CD4-positive, alpha-beta memory T cell (primary cell): ENCODE measurements around the gene RIMBP2. TPM values are rescaled to one million over a fixed set of nuclear protein-coding genes. Genes with fewer than 3 reads are reported as not detected.

Experiments
- CTCF ChIA-PET: fragments of 350-600 bp; sonication (Branson Sonifier 250); formaldehyde crosslinking; loops from one replicate; lab custom pipeline; 2021; ENCODE audit warnings: inconsistent platforms; ENCODE audit not compliant: partially characterized antibody; lab: Charles Lee
- POLR2A ChIA-PET: fragments of 350-600 bp; sonication (Branson Sonifier 250); formaldehyde crosslinking; loops from one replicate; lab custom pipeline; 2021; ENCODE audit not compliant: partially characterized antibody; lab: Charles Lee
- DNase-seq, 5 donors: peaks; one replicate each; pipeline versions ENCODE4 v3.0.0 to v3.0.0-alpha.2; 2020 to 2022; ENCODE audit warnings: mixed read lengths in 1 of 5
- H3K27ac ChIP-seq: one replicate; pipeline ENCODE4 v1.7.0; 2013; ENCODE audit warnings: low read depth, low read length
- H3K27me3 ChIP-seq: 2 replicates; pipeline ENCODE4 v1.7.0; 2013; ENCODE audit warnings: mild to moderate bottlenecking, low read length, moderate library complexity; ENCODE audit not compliant: insufficient read depth
- H3K36me3 ChIP-seq: 2 replicates; pipeline ENCODE4 v1.7.0; 2013; ENCODE audit warnings: mild to moderate bottlenecking, low read length, moderate library complexity; ENCODE audit not compliant: insufficient read depth
- H3K4me1 ChIP-seq: 2 replicates; pipeline ENCODE4 v1.7.0; 2013; ENCODE audit warnings: mild to moderate bottlenecking, low read length, moderate library complexity; ENCODE audit not compliant: insufficient read depth
- H3K4me3 ChIP-seq, 2 donors: one replicate each; pipeline ENCODE4 v1.7.0; 2013; ENCODE audit warnings: low read length in 2 of 2, mild to moderate bottlenecking in 1 of 2
- H3K9me3 ChIP-seq, 2 donors: one replicate each; pipeline ENCODE4 v1.7.0; 2013; ENCODE audit warnings: low read length in 2 of 2, control low read depth in 1 of 2; ENCODE audit not compliant: control insufficient read depth in 1 of 2
- H3K27ac Mint-ChIP-seq, 7 donors: one replicate each; pipeline ENCODE4 v1.8.0; 2020 to 2021; ENCODE audit warnings: mixed read lengths in 7 of 7, mild to moderate bottlenecking in 6 of 7, inconsistent platforms in 3 of 7, moderate library complexity in 3 of 7
- H3K27me3 Mint-ChIP-seq, 2 donors: one replicate each; pipeline ENCODE4 v1.8.0; 2020 to 2021; ENCODE audit warnings: mixed read lengths in 2 of 2
- H3K36me3 Mint-ChIP-seq, 2 donors: one replicate each; pipeline ENCODE4 v1.8.0; 2020 to 2021; ENCODE audit warnings: mixed read lengths in 2 of 2, inconsistent platforms in 1 of 2, mild to moderate bottlenecking in 1 of 2
- H3K4me1 Mint-ChIP-seq, 4 donors: one replicate each; pipeline ENCODE4 v1.8.0; 2020 to 2021; ENCODE audit warnings: mixed read lengths in 4 of 4, mild to moderate bottlenecking in 1 of 4
- H3K4me3 Mint-ChIP-seq, 8 donors: one replicate each; pipeline ENCODE4 v1.8.0; 2020 to 2021; ENCODE audit warnings: mixed read lengths in 8 of 8, mild to moderate bottlenecking in 7 of 8, moderate library complexity in 6 of 8, inconsistent platforms in 3 of 8
- H3K9me3 Mint-ChIP-seq, 8 donors: one replicate each; pipeline ENCODE4 v1.8.0; 2020 to 2021; ENCODE audit warnings: mixed read lengths in 8 of 8, mild to moderate bottlenecking in 5 of 8, inconsistent platforms in 3 of 8, moderate library complexity in 1 of 8
- intact Hi-C: fragments of 100-400 bp; cut with micrococcal nuclease; formaldehyde crosslinking; loops from one replicate; pipeline ENCODE4 v1.15.1; 2023
- polyA plus RNA-seq, 2 donors: library from polyadenylated mRNA; unstranded; fragments of 300-500 nt; fragmentation: Illumina TruSeq; gene quantifications; one replicate each; pipeline ENCODE4 v1.2.3, GENCODE V29; 2021
- total RNA-seq, 2 experiments: library from RNA; stranded (reverse); gene quantifications; one replicate each; pipeline ENCODE4 v1.2.3, GENCODE V29; 2021

RIMBP2 gene
- total and polyA plus RNA-seq, 4 experiments from 2014 or later: 0.20 TPM; not detected in 3

DNA sequence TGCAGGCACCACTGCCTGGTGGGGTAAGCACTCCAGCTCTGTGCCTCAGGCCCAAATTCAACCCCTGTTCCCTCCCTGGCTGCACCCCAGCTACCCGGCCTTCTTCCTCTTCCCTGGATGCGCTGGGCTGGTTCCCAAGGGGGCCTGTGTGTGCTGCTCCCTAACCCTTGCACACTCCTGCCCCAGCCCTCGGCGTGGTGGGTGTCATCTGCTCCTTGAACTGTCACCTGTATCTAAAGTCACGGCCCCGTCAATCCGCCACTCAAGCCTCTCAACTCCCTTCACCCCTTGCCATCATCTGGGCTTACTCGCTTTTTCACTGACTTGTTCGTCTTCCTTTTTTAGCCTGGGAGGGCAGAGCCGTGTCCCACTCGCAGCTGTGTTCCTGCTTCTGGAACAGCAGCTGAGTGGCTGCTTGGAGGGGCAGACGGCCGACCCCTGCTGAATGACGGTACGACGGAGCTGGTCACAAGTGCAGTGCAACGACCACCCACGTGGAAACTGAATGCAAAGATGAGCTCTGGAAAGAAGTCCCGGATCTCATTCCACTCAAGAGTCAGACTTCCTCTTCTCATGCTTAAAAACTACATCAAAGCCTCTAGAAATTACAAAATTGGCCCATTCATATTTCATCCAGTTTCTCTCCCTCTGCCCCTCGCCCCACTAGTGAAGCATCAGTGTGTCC lies 239.5 kb downstream of the RIMBP2 start:
- Mint-ChIP-seq H3K36me3 (no peaks in the 10 kb centered on the region), H3K9me3 (peaks cover 0 to 4% (median 0%) of the 10 kb centered on the region in 8 donors), H3K4me3 (no peak overlapping the region), H3K27me3 (peaks cover 0 to 2% of the 10 kb centered on the region in 2 donors), H3K27ac (no peak overlapping the region), H3K4me1 (no peaks in the 10 kb centered on the region)
- DNase-seq: no peak
- ChIA-PET POLR2A (no interaction called here), CTCF (no interaction called here)
- Histone ChIP-seq H3K4me3 (no peak overlapping the region), H3K9me3 (no peaks in the 10 kb centered on the region), H3K4me1 (no peaks in the 10 kb centered on the region), H3K36me3 (no peaks in the 10 kb centered on the region), H3K27me3 (no peaks in the 10 kb centered on the region), H3K27ac (no peak overlapping the region)
- intact Hi-C loops: no loop called here

DNA sequence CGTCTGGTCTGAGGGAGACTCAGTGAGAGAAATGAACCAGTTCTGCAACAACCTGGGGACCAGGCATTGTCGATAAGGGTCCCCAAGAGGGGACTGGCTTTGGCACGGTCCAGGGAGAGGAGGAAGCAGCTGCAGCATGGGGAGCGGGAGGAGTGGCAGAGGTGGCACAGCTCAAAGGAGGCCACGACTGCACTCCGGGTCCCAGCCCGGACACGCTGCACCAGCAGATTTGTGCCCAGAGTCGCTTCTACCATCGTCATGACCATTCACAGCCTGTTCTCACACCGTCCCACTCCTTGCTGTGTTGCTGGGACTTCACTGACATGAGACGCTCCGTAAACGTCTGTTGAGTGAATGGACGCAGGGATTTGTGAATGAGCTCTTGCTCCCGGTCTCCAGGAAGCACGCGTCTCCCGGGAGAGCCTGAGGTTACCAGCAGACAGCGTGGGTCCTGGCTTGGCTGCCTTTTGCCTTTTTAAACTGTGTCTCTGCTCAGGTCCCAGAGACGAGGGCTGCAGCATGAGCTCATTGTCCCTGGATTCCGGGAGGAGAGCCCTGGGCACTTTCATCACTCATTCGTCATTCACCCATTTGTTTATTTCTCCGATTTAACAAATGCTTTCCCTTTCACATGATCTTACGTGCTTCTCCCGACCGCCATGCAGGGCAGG lies 241.4 kb downstream of the RIMBP2 start:
- no peaks in the 10 kb centered on the region for H3K36me3 Mint-ChIP-seq
- H3K9me3 ChIP-seq: no peaks in the 10 kb centered on the region
- POLR2A ChIA-PET: no interaction called here

DNA sequence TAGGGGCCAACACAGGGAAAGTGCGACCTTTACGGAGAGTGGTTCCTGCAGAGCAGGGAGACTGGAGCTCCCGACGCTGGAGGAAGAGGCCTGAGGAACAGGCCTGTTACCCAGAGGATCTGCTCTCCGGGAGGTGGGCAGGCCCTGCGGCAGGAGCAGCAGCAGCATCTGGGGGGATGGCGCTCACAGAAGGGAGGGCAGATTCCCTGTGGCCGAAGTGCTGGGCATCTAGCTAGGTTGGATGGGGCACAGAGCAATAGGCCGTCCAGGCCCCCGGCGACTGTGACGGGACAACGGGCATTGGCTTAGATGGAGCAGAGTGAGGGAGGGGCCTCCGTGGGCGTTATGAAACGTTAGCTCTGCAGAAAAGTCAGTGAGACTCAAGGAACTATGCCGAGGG lies 242.8 kb downstream of the RIMBP2 start:
- ChIA-PET CTCF (no interaction called here), POLR2A (no interaction called here)
- peaks cover 0 to 2% of the 10 kb centered on the region in 2 donors for H3K27me3 Mint-ChIP-seq
- intact Hi-C loops: no loop called here
- no peaks in the 10 kb centered on the region for H3K4me1 ChIP-seq
- no peaks in the 10 kb centered on the region for H3K36me3 Mint-ChIP-seq
- H3K27ac ChIP-seq: no peak overlapping the region
- no peaks in the 10 kb centered on the region for H3K27me3 ChIP-seq
- DNase-seq: no peak
- H3K9me3 Mint-ChIP-seq: peaks cover 0 to 11% (median 0%) of the 10 kb centered on the region in 8 donors
- no peak overlapping the region for H3K4me3 Mint-ChIP-seq
- H3K4me1 Mint-ChIP-seq: no peaks in the 10 kb centered on the region
- H3K4me3 ChIP-seq: no peak overlapping the region
- H3K27ac Mint-ChIP-seq: no peak overlapping the region
- H3K9me3 ChIP-seq: no peaks in the 10 kb centered on the region
- H3K36me3 ChIP-seq: no peaks in the 10 kb centered on the region

More for the DNA sequence above, 241.4 kb downstream of the RIMBP2 start:
- Mint-ChIP-seq H3K4me3 (no peak overlapping the region), H3K9me3 (peaks cover 0 to 6% (median 0%) of the 10 kb centered on the region in 8 donors), H3K27ac (no peak overlapping the region), H3K4me1 (no peaks in the 10 kb centered on the region), H3K27me3 (peaks cover 0 to 2% of the 10 kb centered on the region in 2 donors)
- DNase-seq: no peak
- Histone ChIP-seq H3K27ac (no peak overlapping the region), H3K4me1 (no peaks in the 10 kb centered on the region), H3K27me3 (no peaks in the 10 kb centered on the region), H3K4me3 (no peak overlapping the region), H3K36me3 (no peaks in the 10 kb centered on the region)
- CTCF ChIA-PET: no interaction called here
- intact Hi-C loops: no loop called here

DNA sequence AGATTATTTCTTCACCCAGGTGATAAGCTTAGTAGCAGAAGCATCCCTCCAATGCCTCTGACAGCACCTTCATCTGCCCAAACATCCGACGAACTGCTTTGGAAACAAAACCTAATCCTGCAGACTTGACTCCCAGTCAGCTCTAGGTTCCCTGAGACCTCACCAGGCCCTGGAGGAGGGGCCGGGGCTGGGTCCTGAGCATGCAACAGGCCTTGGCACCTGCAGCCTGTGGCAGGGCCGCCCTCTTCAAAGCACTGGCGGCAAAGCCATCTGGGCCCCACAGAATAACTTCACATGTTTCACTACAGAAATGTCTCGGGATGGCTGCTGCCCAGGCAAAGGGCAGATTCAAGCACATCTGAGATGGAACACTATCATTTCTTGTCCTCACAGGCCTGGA lies 245.1 kb downstream of the RIMBP2 start:
- Mint-ChIP-seq H3K27me3 (peaks cover 0 to 2% of the 10 kb centered on the region in 2 donors), H3K27ac (no peak overlapping the region), H3K4me3 (no peak overlapping the region), H3K36me3 (no peaks in the 10 kb centered on the region), H3K9me3 (peaks cover 0 to 22% (median 13%) of the 10 kb centered on the region in 8 donors), H3K4me1 (no peaks in the 10 kb centered on the region)
- no peaks in the 10 kb centered on the region for H3K27me3 ChIP-seq
- H3K27ac ChIP-seq: no peak overlapping the region
- H3K36me3 ChIP-seq: no peaks in the 10 kb centered on the region
- H3K4me3 ChIP-seq: no peak overlapping the region
- CTCF ChIA-PET: no interaction called here
- H3K9me3 ChIP-seq: peaks cover 0 to 4% of the 10 kb centered on the region in 2 donors
- no peaks in the 10 kb centered on the region for H3K4me1 ChIP-seq
- POLR2A ChIA-PET: no interaction called here
- DNase-seq: no peak
- intact Hi-C loops: no loop called here

DNA sequence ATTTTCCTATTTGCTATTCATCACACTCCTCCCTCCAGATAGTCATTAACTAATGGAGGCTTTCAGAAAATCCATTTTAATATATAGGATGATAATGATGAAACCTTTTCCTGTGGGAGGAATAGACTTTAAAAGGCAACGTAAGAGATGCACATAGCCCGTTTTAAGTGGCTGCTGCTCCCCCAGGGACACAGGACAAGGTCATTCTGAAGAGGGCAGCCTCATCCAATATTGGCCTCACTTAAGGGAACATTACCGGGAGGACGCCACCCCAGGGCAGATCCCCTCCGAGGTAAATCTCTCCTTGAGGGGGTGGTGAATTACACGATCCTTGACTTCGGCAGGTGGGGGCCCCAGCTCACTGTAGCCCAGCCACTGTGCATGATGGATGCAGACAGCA lies 246.5 kb downstream of the RIMBP2 start:
- Mint-ChIP-seq H3K27ac (no peak overlapping the region), H3K27me3 (peaks cover 0 to 2% of the 10 kb centered on the region in 2 donors), H3K9me3 (peaks cover 0 to 22% (median 13%) of the 10 kb centered on the region in 8 donors), H3K36me3 (no peaks in the 10 kb centered on the region), H3K4me1 (no peaks in the 10 kb centered on the region), H3K4me3 (no peak overlapping the region)
- CTCF ChIA-PET: no interaction called here
- H3K9me3 ChIP-seq: peaks cover 0 to 4% of the 10 kb centered on the region in 2 donors
- H3K36me3 ChIP-seq: no peaks in the 10 kb centered on the region
- no peak for DNase-seq
- no peaks in the 10 kb centered on the region for H3K27me3 ChIP-seq
- intact Hi-C loops: no loop called here
- no peak overlapping the region for H3K27ac ChIP-seq
- no peak overlapping the region for H3K4me3 ChIP-seq
- H3K4me1 ChIP-seq: no peaks in the 10 kb centered on the region
- POLR2A ChIA-PET: no interaction called here

DNA sequence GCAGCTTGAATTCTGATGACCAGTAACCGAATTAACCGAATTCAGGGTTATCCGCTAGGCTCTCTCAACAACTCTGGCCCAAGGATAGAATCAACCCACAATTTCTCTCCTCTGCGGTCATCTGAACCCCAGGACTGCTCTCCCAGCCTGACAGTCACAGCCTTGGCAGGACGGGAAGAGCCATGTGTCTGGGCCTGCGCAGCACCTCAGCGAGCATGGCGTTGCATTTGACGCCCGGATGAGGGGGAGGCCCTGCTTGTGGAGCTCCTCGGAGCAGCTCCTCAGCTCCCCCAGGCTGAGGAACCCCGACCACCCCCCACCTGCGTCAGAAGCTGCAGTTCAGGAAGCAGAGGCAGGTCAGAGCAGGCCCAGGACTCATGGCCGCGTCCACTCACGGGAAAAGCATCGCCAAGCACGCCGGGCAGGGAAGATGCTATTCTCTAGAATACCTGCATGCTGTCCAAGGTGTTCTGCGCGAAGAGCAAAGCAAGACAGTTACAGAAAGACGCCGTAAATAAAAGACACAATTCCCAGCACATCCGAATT lies 247.3 kb downstream of the RIMBP2 start:
- Histone ChIP-seq H3K27ac (no peak overlapping the region), H3K4me3 (no peak overlapping the region), H3K36me3 (no peaks in the 10 kb centered on the region), H3K27me3 (no peaks in the 10 kb centered on the region), H3K4me1 (no peaks in the 10 kb centered on the region), H3K9me3 (peaks cover 0 to 4% of the 10 kb centered on the region in 2 donors)
- Mint-ChIP-seq H3K36me3 (no peaks in the 10 kb centered on the region), H3K4me1 (no peaks in the 10 kb centered on the region), H3K27ac (no peak overlapping the region), H3K27me3 (no peaks in the 10 kb centered on the region), H3K4me3 (no peak overlapping the region), H3K9me3 (peaks cover 0 to 22% (median 14%) of the 10 kb centered on the region in 8 donors)
- CTCF ChIA-PET: no interaction called here
- POLR2A ChIA-PET: no interaction called here
- DNase-seq: no peak
- intact Hi-C loops: no loop called here

DNA sequence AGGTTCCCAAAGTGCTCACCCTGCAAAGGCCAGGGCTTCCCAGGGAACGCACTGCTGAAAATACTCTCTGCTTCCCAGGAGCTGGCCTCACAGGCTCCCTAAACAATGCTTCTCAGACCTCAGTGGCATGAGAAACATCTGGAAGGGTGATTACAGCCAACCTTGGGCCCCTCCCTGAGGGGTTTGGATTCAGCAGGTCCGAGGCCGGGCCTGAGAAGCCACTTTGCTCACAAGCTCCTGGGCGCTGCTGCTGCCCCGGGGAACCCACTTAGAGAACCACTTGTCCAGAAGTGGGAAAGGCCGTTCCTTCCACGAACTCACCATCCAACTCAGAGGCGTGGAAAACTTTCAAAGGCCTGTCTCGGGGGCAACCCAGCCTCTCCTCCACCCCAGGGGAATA lies 247.9 kb downstream of the RIMBP2 start:
- CTCF ChIA-PET: no interaction called here
- no peaks in the 10 kb centered on the region for H3K27me3 Mint-ChIP-seq
- intact Hi-C loops: no loop called here

More for the DNA sequence above, 247.9 kb downstream of the RIMBP2 start:
- POLR2A ChIA-PET: no interaction called here
- Histone ChIP-seq H3K9me3 (peaks cover 0 to 4% of the 10 kb centered on the region in 2 donors), H3K27me3 (no peaks in the 10 kb centered on the region), H3K4me3 (no peak overlapping the region), H3K36me3 (no peaks in the 10 kb centered on the region), H3K4me1 (no peaks in the 10 kb centered on the region), H3K27ac (no peak overlapping the region)
- H3K9me3 Mint-ChIP-seq: peaks cover 0 to 22% (median 14%) of the 10 kb centered on the region in 8 donors
- H3K4me1 Mint-ChIP-seq: no peaks in the 10 kb centered on the region
- H3K4me3 Mint-ChIP-seq: no peak overlapping the region
- no peaks in the 10 kb centered on the region for H3K36me3 Mint-ChIP-seq
- DNase-seq: no peak
- H3K27ac Mint-ChIP-seq: no peak overlapping the region
